IMR-90 (cell line): Measurements from ENCODE around the gene LAMC3. TPM values are rescaled to one million over a fixed set of nuclear protein-coding genes. Genes with fewer than 3 reads are reported as not detected.

Experiments
- ATAC-seq: fragments of 200-7000 bp; cut with Tn5 transposase; 2 replicates; pipeline ENCODE4 v1.9.1; 2020; ENCODE audit warnings: low read depth, mild to moderate bottlenecking, moderate library complexity
- BruUV-seq: library from RNA; stranded (reverse); fragments of 400-500 nt; replicated peaks from 2 replicates; lab custom pipeline; 2021; lab: Mats Ljungman, UMichigan
- CTCF ChIA-PET: fragments of 300-600 bp; formaldehyde crosslinking; extraction: SDS; loops from one replicate; lab custom pipeline; 2021; ENCODE audit warnings: antibody characterized with exemption; lab: Yijun Ruan, JAX
- POLR2A ChIA-PET: fragments of 300-600 bp; sonication (Branson Sonifier 250); formaldehyde crosslinking; loops from one replicate; lab custom pipeline; 2022; ENCODE audit warnings: antibody characterized with exemption; ENCODE audit not compliant: unreplicated experiment; lab: Charles Lee
- DNase-seq: peaks from one replicate; pipeline ENCODE4 v3.0.0; 2013
- H2AFZ ChIP-seq: replicated peaks from 2 replicates; pipeline ENCODE3; 2013; ENCODE audit warnings: low read length, mild to moderate bottlenecking; ENCODE audit not compliant: poor library complexity
- H2AK5ac ChIP-seq: 2 replicates; pipeline ENCODE4 v1.6.1; 2013; ENCODE audit warnings: low read depth, low read length, inconsistent platforms
- H2AK9ac ChIP-seq: replicated peaks from 2 replicates; pipeline ENCODE3; 2013; ENCODE audit warnings: mild to moderate bottlenecking, low read depth, low read length, moderate library complexity; ENCODE audit not compliant: poor library complexity
- H2BK120ac ChIP-seq: 2 replicates; pipeline ENCODE4 v1.6.1; 2013; ENCODE audit warnings: low read depth, low read length, inconsistent platforms
- H2BK15ac ChIP-seq: 3 replicates; pipeline ENCODE4 v1.6.1; 2013; ENCODE audit warnings: low read depth, low read length, inconsistent platforms
- H2BK20ac ChIP-seq: 2 replicates; pipeline ENCODE4 v1.6.1; 2013; ENCODE audit warnings: low read depth, mild to moderate bottlenecking, inconsistent platforms, low read length, moderate library complexity
- H2BK5ac ChIP-seq: 2 replicates; pipeline ENCODE4 v1.6.1; 2013; ENCODE audit warnings: mild to moderate bottlenecking, low read depth, low read length, inconsistent platforms; ENCODE audit not compliant: poor library complexity, severe bottlenecking
- H3K14ac ChIP-seq: replicated peaks from 2 replicates; pipeline ENCODE4 v1.6.1; 2013; ENCODE audit warnings: low read depth, low read length, inconsistent platforms
- H3K18ac ChIP-seq: 2 replicates; pipeline ENCODE4 v1.6.1; 2013; ENCODE audit warnings: low read depth, low read length, control low read depth
- H3K23ac ChIP-seq: 2 replicates; pipeline ENCODE4 v1.6.1; 2013; ENCODE audit warnings: low read depth, low read length, inconsistent platforms
- H3K27ac ChIP-seq: 2 replicates; pipeline ENCODE4 v1.5.1; 2013; ENCODE audit warnings: mild to moderate bottlenecking, control low read depth, low read length; ENCODE audit not compliant: insufficient read depth
- H3K27me3 ChIP-seq: 2 replicates; pipeline ENCODE4 v1.6.1; 2013; ENCODE audit warnings: low read length; ENCODE audit not compliant: control insufficient read depth, insufficient read depth
- H3K36me3 ChIP-seq: 2 replicates; pipeline ENCODE4 v1.6.1; 2013; ENCODE audit warnings: low read length, mixed read lengths; ENCODE audit not compliant: control insufficient read depth, insufficient read depth
- H3K4ac ChIP-seq: 2 replicates; pipeline ENCODE4 v1.6.1; 2013; ENCODE audit warnings: low read depth, low read length, inconsistent platforms
- H3K4me1 ChIP-seq: 2 replicates; pipeline ENCODE4 v1.6.1; 2013; ENCODE audit warnings: low read length, mixed read lengths; ENCODE audit not compliant: control insufficient read depth, insufficient read depth
- H3K4me2 ChIP-seq: 2 replicates; pipeline ENCODE4 v1.6.1; 2013; ENCODE audit warnings: low read depth, mild to moderate bottlenecking, control low read depth, low read length, moderate library complexity
- H3K4me3 ChIP-seq: 2 replicates; pipeline ENCODE4 v1.5.1; 2013; ENCODE audit warnings: low read depth, mild to moderate bottlenecking, control low read depth, low read length, moderate library complexity; ENCODE audit not compliant: insufficient read depth
- H3K56ac ChIP-seq: 2 replicates; pipeline ENCODE4 v1.6.1; 2013; ENCODE audit warnings: low read length, inconsistent platforms; ENCODE audit not compliant: insufficient read depth; ENCODE audit errors: extremely low read depth
- H3K79me1 ChIP-seq, 2 experiments: 2 replicates each; pipeline ENCODE4 v1.6.1; 2013; ENCODE audit warnings: low read length in 2 of 2, inconsistent platforms in 1 of 2, low read depth in 1 of 2
- H3K9ac ChIP-seq: 2 replicates; pipeline ENCODE4 v1.6.1; 2013; ENCODE audit warnings: low read depth, low read length, control low read depth
- H3K9me1 ChIP-seq: 2 replicates; pipeline ENCODE4 v1.6.1; 2013; ENCODE audit warnings: low read length, inconsistent platforms; ENCODE audit not compliant: insufficient read depth
- H3K9me3 ChIP-seq: 2 replicates; pipeline ENCODE4 v1.6.1; 2013; ENCODE audit warnings: low read length; ENCODE audit not compliant: control insufficient read depth, insufficient read depth
- H4K20me1 ChIP-seq: 2 replicates; pipeline ENCODE4 v1.6.1; 2013; ENCODE audit warnings: low read length, inconsistent platforms; ENCODE audit not compliant: insufficient read depth
- H4K5ac ChIP-seq: 2 replicates; pipeline ENCODE4 v1.6.1; 2013; ENCODE audit warnings: mild to moderate bottlenecking, low read depth, low read length, control low read depth
- H4K8ac ChIP-seq, 2 experiments: 2 replicates each; pipeline ENCODE4 v1.6.1; 2013; ENCODE audit warnings: low read depth in 2 of 2, low read length in 2 of 2, control low read depth in 1 of 2, inconsistent platforms in 1 of 2
- H4K91ac ChIP-seq: 2 replicates; pipeline ENCODE4 v1.6.1; 2013; ENCODE audit warnings: low read depth, low read length, inconsistent platforms; ENCODE audit not compliant: insufficient read depth
- BHLHE40 ChIP-seq: fragments of 150-350 bp; IDR thresholded peaks from 2 replicates; pipeline ENCODE4 v1.6.1; 2016; ENCODE audit warnings: mild to moderate bottlenecking, low read depth, low read length
- CEBPB ChIP-seq: IDR thresholded peaks from 2 replicates; pipeline ENCODE4 v1.6.1; 2012; ENCODE audit warnings: low read depth, low read length, improper control_type of control experiment
- MAFK ChIP-seq: IDR thresholded peaks from 2 replicates; pipeline ENCODE4 v1.6.1; 2012; ENCODE audit warnings: low read depth, low read length, improper control_type of control experiment
- MAZ ChIP-seq: IDR thresholded peaks from 2 replicates; pipeline ENCODE4 v1.6.1; 2012; ENCODE audit warnings: low read depth, mild to moderate bottlenecking, low read length, improper control_type of control experiment, moderate library complexity, borderline replicate concordance
- MXI1 ChIP-seq: IDR thresholded peaks from 2 replicates; pipeline ENCODE4 v1.6.1; 2012; ENCODE audit warnings: low read depth, mild to moderate bottlenecking, low read length, moderate library complexity, borderline replicate concordance
- POLR2A ChIP-seq: IDR thresholded peaks from 2 replicates; pipeline ENCODE4 v1.6.1; 2012; ENCODE audit warnings: mild to moderate bottlenecking, low read depth, low read length
- RAD21 ChIP-seq: IDR thresholded peaks from 2 replicates; pipeline ENCODE4 v1.6.1; 2012; ENCODE audit warnings: low read length, improper control_type of control experiment
- RCOR1 ChIP-seq: IDR thresholded peaks from 2 replicates; pipeline ENCODE4 v1.6.1; 2012; ENCODE audit warnings: mild to moderate bottlenecking, low read length, improper control_type of control experiment; ENCODE audit not compliant: insufficient replicate concordance
- SMC3 ChIP-seq: fragments of 150-350 bp; IDR thresholded peaks from 2 replicates; pipeline ENCODE4 v1.6.1; 2016; ENCODE audit warnings: low read depth, mild to moderate bottlenecking, antibody characterized with exemption, low read length, moderate library complexity
- WGBS, 2 experiments: methylation state at CpG; one replicate each; pipeline versions ENCODE4 v1.1.5 to v1.1.7; 2013; ENCODE audit warnings: missing lambda C conversion rate in 2 of 2; ENCODE audit not compliant: insufficient read length in 1 of 2; ENCODE audit errors: extremely low coverage in 2 of 2; 5-methylcytosine and 5-hydroxymethylcytosine counted together
- dilution Hi-C: fragments of 300-500 bp; cut with HindIII; formaldehyde crosslinking; loops from one replicate; pipeline ENCODE4 v1.14.3; 2018; ENCODE audit warnings: low sequenced_read_pairs; ENCODE audit not compliant: unreplicated experiment
- in situ Hi-C: fragments of 300-500 bp; cut with MboI; formaldehyde crosslinking; loops from 3 replicates; pipeline ENCODE4 v1.14.3; 2019; ENCODE audit warnings: low sequenced_read_pairs, inconsistent platforms, mixed read lengths
- intact Hi-C: fragments of 100-400 bp; cut with micrococcal nuclease; formaldehyde crosslinking; loops from 2 replicates; pipeline ENCODE4 v1.10.0; 2022
- polyA plus RNA-seq, 3 experiments: library from polyadenylated mRNA; depleted of rRNA; stranded (reverse); fragments of >200 nt; gene quantifications; 2 replicates each; pipeline ENCODE4 v1.2.3, GENCODE V29; 2012; ENCODE audit warnings: low replicate concordance in 1 of 3
- total RNA-seq: library from RNA; depleted of rRNA; stranded (reverse); fragments of >200 nt; gene quantifications from 2 replicates; pipeline ENCODE4 v1.2.3, GENCODE V29; 2012
- TF ChIP-seq, protein P1 (sequence below): fragments of 150-350 bp; IDR thresholded peaks from 2 replicates; pipeline ENCODE4 v1.6.1; 2017; ENCODE audit warnings: mild to moderate bottlenecking, antibody characterized with exemption, low read length, low read depth
- TF ChIP-seq, protein P2 (sequence below): fragments of 150-350 bp; IDR thresholded peaks from 2 replicates; pipeline ENCODE4 v1.6.1; 2016; ENCODE audit warnings: low read depth, mild to moderate bottlenecking, low read length, moderate library complexity, borderline replicate concordance

Gene LAMC3
- total and polyA plus RNA-seq, 2 of the 4 experiments (the other 2 are of a cell fraction) = not detected

DNA sequence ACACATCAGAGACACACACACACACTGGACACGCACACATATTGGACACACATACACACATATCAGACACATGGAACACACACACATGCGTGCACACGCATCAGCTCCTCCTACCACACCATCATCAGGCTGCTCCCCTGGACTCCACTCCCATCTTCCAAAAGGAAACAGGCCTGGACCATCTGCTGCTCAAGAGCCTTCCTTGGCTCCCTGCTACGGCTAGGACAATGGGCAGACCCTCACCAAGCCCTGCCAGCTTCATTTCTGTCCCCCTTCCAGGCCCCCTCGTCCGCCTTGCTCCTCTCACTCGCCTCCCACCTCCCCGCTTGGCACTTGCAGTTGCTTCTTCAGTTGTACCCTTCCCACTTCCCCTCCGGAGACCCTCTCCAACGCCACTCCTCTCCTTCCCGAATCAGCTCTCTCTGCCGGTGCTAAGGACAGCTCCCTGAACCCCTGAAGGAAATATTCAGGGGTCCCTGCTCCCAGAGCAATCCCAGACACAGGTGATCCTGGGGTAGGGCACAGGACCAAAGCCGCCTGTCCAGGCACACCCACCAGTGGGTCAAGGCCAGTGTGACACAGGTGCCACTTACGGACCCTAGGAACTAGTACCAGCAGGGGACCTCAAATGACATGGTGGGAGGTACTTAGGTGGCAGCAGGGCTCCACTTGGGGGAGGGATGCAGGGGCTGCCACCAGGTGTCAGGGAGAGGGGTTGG lies 12.1 kb upstream of the LAMC3 start (continued):
- TF ChIP-seq MAFK = no peak

GRCh38 chr9:130997395-130997684 lies 11.6 kb upstream of the LAMC3 start:
- Histone ChIP-seq H2BK20ac (no peak overlapping the region), H3K23ac (no peak overlapping the region), H3K9me1 (peaks cover 7% of the 10 kb centered on the region; the same call in 1 of the 2 replicates), H4K91ac (no peak overlapping the region), H3K14ac (no peak overlapping the region), H4K5ac (no peak overlapping the region), H3K4me2 (no peak overlapping the region), H2AK5ac (no peak overlapping the region), H2BK5ac (no peak overlapping the region), H4K8ac (no peak overlapping the region), H3K9me3 (no peaks in the 10 kb centered on the region), H3K4me3 (no peak overlapping the region), H3K27ac (no peak overlapping the region), H4K20me1 (0 out of 2 replicates have a peak, but pooled peaks cover 3% of the 10 kb centered on the region), H2BK120ac (no peak overlapping the region), H3K56ac (no peak overlapping the region), H3K4ac (no peak overlapping the region), H2AFZ (no peak overlapping the region), H3K27me3 (peaks cover 27% of the 10 kb centered on the region), H2BK15ac (no peak overlapping the region), H2AK9ac (no peak overlapping the region), H3K18ac (no peak overlapping the region), H3K9ac (no peak overlapping the region), H3K4me1 (peaks cover 10% of the 10 kb centered on the region; the same call in 1 of the 2 replicates), H3K36me3 (no peaks in the 10 kb centered on the region), H3K79me1 (no peaks in the 10 kb centered on the region)
- ChIA-PET POLR2A (no interaction called here), CTCF (interaction anchor here (1.7 kb wide), 1 partner anchor 128 kb away, joined by 11 read pairs; no protein-coding TSS in a partner anchor)
- intact Hi-C loops = loop anchor here (5.0 kb wide), 3 partner anchors 60 to 225 kb away; partner anchors contain the start of gene FIBCD1
- TF ChIP-seq RCOR1 (no peak), SMC3 (no peak), BHLHE40 (no peak), MAZ (no peak), CEBPB (no peak), RAD21 (no peak), MAFK (no peak), POLR2A (no peak), MXI1 (no peak)
- TF ChIP-seq, protein P1, sequence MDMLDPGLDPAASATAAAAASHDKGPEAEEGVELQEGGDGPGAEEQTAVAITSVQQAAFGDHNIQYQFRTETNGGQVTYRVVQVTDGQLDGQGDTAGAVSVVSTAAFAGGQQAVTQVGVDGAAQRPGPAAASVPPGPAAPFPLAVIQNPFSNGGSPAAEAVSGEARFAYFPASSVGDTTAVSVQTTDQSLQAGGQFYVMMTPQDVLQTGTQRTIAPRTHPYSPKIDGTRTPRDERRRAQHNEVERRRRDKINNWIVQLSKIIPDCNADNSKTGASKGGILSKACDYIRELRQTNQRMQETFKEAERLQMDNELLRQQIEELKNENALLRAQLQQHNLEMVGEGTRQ = no peak
- TF ChIP-seq, protein P2, sequence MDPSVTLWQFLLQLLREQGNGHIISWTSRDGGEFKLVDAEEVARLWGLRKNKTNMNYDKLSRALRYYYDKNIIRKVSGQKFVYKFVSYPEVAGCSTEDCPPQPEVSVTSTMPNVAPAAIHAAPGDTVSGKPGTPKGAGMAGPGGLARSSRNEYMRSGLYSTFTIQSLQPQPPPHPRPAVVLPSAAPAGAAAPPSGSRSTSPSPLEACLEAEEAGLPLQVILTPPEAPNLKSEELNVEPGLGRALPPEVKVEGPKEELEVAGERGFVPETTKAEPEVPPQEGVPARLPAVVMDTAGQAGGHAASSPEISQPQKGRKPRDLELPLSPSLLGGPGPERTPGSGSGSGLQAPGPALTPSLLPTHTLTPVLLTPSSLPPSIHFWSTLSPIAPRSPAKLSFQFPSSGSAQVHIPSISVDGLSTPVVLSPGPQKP = no peak
- ATAC-seq = no peak
- no TSS peak for BruUV-seq
- in situ Hi-C loops = loop anchor here (5.0 kb wide), 1 partner anchor 290 kb away; no protein-coding TSS in a partner anchor
- DNase-seq = no peak
- WGBS, 2 experiments = no CpG with 5 or more reads among the region's 2 CpGs
- dilution Hi-C loops = no loop called here
